Measurements from ENCODE around the gene PRR35.

DNA sequence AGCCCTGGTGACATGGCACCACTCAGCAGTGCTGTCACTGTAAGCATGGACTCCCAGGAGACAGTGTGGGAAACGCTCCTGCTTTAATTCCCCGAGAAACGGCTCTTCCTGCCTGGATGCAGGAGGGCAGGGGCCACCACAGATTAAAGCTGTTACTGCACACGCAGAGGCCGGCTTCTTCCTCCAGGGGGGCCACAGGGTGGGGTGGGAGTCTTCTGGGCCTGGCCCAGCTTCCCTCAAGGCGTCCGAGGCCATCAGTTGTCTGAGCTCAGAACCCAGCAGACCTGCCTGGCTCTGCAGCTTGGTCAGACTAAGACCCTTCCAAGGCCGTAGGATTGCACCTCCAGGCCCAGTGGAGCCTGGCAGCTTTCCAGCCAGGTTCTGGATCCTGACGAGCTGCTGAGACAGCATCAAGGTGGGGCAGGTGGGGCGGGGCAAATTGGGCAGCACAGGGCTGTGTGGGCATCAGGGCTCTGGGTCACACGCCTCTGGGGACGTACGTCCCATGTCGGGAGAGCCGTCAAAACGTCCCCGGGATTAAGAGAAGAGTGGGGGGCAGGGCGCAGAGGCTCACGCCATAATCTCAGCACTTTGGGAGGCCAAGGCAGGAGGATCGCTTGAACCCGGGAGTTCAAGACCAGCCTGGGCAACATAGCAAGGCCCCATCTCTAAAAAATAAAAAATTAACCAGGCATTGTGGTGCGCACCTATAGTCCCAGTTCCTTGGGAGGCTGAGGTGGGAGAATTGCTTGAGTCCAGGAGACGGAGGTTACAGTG lies 37.7 kb upstream of the PRR35 start:
- TF ChIP-seq FOXA1 (IDR thresholded peaks at IDR 0.05) (no peak), L3MBTL2 (conservative IDR thresholded peaks at IDR 0.05) (no peak), FOXM1 (IDR thresholded peaks at IDR 0.05; ENCODE audit: borderline replicate concordance) (no peak), NFRKB (IDR thresholded peaks at IDR 0.05) (no peak), ARNT (IDR thresholded peaks at IDR 0.05) (no peak), FOXK2 (IDR thresholded peaks at IDR 0.05) (no peak), BHLHE40 (IDR thresholded peaks at IDR 0.05; ENCODE audit: borderline replicate concordance) (no peak), ELF4 (IDR thresholded peaks at IDR 0.05) (no peak), TARDBP (IDR thresholded peaks at IDR 0.05) (no peak), HDGF (IDR thresholded peaks at IDR 0.05; ENCODE audit: borderline replicate concordance) (no peak), CTBP1 (IDR thresholded peaks at IDR 0.05; ENCODE audit: borderline replicate concordance) (no peak), SP1 (IDR thresholded peaks at IDR 0.05) (no peak), ZNF384 (IDR thresholded peaks at IDR 0.05) (no peak), LEF1 (IDR thresholded peaks at IDR 0.05; ENCODE audit: borderline replicate concordance) (no peak)
